HK-2 (cell line): ENCODE measurements around the gene TIGD4.

Experiments used
- DNase-seq: peaks from one replicate; pipeline ENCODE4 v3.0.0-alpha.2; 2018; ENCODE audit not compliant: unreplicated experiment

TIGD4 gene

GRCh38 chr4:152779513-152780266 lies at the start of gene TIGD4, which contains the start of gene ARFIP1:
Gene TIGD4 (minus strand): TSS chr4:152779730. CDS start chr4:152771004, 8,726 bp downstream.
Gene ARFIP1 (plus strand): TSS chr4:152779954. CDS start chr4:152829634, 49,680 bp downstream.
- DNase-seq = peak; percentile 98

GRCh38 chr4:152828122-152828521 lies 48.6 kb upstream of the TIGD4 start:
- no peak for DNase-seq

GRCh38 chr4:152825336-152825735 lies 45.8 kb upstream of the TIGD4 start:
- DNase-seq = no peak

GRCh38 chr4:152824561-152824960 lies 45.0 kb upstream of the TIGD4 start:
- DNase-seq = no peak

GRCh38 chr4:152822323-152822722 lies 42.8 kb upstream of the TIGD4 start:
- DNase-seq = no peak

- DNase-seq = no peak
Measured at GRCh38 chr4:152820073-152820472, 40.5 kb upstream of the TIGD4 start.

- no peak for DNase-seq
Measured at GRCh38 chr4:152819026-152819645, 39.6 kb upstream of the TIGD4 start.

GRCh38 chr4:152817331-152817730 lies 37.8 kb upstream of the TIGD4 start:
- no peak for DNase-seq

GRCh38 chr4:152815078-152815477 lies 35.5 kb upstream of the TIGD4 start:
- no peak for DNase-seq

GRCh38 chr4:152810715-152811287 lies 31.3 kb upstream of the TIGD4 start:
- DNase-seq = no peak

GRCh38 chr4:152808670-152809069 lies 29.1 kb upstream of the TIGD4 start:
- no peak for DNase-seq

GRCh38 chr4:152807294-152807829 lies 27.8 kb upstream of the TIGD4 start:
- no peak for DNase-seq

GRCh38 chr4:152806501-152807125 lies 27.1 kb upstream of the TIGD4 start:
- no peak for DNase-seq

GRCh38 chr4:152805818-152806217 lies 26.3 kb upstream of the TIGD4 start:
- DNase-seq = no peak

GRCh38 chr4:152805071-152805650 lies 25.6 kb upstream of the TIGD4 start:
- no peak for DNase-seq

GRCh38 chr4:152803541-152803940 lies 24.0 kb upstream of the TIGD4 start:
- no peak for DNase-seq

- DNase-seq = no peak
Measured at GRCh38 chr4:152795891-152796290, 16.4 kb upstream of the TIGD4 start.

GRCh38 chr4:152786627-152787026 lies 7.1 kb upstream of the TIGD4 start:
- no peak for DNase-seq

- no peak for DNase-seq
Measured at GRCh38 chr4:152785639-152786615, 6.4 kb upstream of the TIGD4 start.

- no peak for DNase-seq
Measured at GRCh38 chr4:152784490-152785350, 5.2 kb upstream of the TIGD4 start.
